ENCODE measurements around the gene SLC1A4.

DNA sequence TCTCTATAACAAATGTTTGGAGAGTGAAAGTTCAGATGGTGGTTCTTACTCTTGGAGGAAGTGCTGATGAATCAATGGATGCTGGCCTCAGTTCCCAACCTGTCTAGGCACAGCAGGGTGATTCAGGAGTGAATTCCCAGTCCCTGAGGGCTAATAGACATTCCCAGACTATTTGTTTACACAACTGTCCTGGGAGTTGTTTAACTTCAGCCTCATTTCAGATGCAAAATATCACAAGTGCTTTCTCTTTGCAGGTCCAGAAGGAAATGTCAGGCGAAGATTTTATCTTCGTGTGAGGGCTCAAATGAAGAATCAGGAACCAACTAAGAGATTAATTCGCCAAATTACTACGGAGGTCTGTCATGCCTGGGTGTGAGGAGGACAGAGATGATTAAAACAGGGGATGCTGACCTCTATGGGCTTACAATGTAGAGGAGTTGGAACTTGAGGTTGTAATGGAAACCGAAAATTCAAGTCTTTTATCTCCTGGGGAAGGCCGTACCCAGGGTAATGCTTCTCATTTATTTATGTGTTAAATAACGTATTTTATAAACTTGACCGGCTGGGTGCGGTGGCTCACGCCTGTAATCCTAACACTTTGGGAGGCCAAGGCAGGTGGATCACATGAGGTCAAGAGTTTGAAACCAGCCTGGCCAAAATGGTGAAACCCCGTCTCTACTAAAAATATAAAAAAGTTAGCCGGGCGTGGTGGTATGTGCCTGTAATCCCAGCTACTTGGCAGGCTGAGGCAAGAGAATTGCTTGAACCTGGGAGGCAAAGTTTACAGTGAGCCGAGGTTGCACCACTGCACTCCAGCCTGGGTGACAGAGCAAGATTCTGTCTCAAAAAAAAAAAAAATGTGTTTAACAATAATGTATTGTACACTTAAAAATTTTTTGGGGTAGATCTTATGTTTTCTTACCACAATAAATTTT is 38.7 kb upstream of the SLC1A4 start:
- TF ChIP-seq TCF7L2 (IDR thresholded peaks at IDR 0.05; ENCODE audit: low read depth, low read length) (no peak), POLR2AphosphoS5 (IDR thresholded peaks at IDR 0.05; ENCODE audit: low read depth, low read length) (no peak), SIN3A (IDR thresholded peaks at IDR 0.05; ENCODE audit: borderline replicate concordance, insufficient read depth, low read depth, low read length) (no peak)
- TF ChIP-seq, protein P1, sequence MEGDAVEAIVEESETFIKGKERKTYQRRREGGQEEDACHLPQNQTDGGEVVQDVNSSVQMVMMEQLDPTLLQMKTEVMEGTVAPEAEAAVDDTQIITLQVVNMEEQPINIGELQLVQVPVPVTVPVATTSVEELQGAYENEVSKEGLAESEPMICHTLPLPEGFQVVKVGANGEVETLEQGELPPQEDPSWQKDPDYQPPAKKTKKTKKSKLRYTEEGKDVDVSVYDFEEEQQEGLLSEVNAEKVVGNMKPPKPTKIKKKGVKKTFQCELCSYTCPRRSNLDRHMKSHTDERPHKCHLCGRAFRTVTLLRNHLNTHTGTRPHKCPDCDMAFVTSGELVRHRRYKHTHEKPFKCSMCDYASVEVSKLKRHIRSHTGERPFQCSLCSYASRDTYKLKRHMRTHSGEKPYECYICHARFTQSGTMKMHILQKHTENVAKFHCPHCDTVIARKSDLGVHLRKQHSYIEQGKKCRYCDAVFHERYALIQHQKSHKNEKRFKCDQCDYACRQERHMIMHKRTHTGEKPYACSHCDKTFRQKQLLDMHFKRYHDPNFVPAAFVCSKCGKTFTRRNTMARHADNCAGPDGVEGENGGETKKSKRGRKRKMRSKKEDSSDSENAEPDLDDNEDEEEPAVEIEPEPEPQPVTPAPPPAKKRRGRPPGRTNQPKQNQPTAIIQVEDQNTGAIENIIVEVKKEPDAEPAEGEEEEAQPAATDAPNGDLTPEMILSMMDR (IDR thresholded peaks at IDR 0.05): no peak
- TF ChIP-seq, protein P2, sequence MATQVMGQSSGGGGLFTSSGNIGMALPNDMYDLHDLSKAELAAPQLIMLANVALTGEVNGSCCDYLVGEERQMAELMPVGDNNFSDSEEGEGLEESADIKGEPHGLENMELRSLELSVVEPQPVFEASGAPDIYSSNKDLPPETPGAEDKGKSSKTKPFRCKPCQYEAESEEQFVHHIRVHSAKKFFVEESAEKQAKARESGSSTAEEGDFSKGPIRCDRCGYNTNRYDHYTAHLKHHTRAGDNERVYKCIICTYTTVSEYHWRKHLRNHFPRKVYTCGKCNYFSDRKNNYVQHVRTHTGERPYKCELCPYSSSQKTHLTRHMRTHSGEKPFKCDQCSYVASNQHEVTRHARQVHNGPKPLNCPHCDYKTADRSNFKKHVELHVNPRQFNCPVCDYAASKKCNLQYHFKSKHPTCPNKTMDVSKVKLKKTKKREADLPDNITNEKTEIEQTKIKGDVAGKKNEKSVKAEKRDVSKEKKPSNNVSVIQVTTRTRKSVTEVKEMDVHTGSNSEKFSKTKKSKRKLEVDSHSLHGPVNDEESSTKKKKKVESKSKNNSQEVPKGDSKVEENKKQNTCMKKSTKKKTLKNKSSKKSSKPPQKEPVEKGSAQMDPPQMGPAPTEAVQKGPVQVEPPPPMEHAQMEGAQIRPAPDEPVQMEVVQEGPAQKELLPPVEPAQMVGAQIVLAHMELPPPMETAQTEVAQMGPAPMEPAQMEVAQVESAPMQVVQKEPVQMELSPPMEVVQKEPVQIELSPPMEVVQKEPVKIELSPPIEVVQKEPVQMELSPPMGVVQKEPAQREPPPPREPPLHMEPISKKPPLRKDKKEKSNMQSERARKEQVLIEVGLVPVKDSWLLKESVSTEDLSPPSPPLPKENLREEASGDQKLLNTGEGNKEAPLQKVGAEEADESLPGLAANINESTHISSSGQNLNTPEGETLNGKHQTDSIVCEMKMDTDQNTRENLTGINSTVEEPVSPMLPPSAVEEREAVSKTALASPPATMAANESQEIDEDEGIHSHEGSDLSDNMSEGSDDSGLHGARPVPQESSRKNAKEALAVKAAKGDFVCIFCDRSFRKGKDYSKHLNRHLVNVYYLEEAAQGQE (IDR thresholded peaks at IDR 0.05; ENCODE audit: insufficient read depth in 1 of 2, low read depth in 2 of 2, low read length in 1 of 2): no peak

All from Panc1 (cell line).